ENCODE data around the gene UVRAG.
"Not testable (repeated sequence)": the region's sequence is repeated elsewhere in the genome, so short reads cannot be mapped to it uniquely, and the experiment has no call there.

UVRAG gene

DNA sequence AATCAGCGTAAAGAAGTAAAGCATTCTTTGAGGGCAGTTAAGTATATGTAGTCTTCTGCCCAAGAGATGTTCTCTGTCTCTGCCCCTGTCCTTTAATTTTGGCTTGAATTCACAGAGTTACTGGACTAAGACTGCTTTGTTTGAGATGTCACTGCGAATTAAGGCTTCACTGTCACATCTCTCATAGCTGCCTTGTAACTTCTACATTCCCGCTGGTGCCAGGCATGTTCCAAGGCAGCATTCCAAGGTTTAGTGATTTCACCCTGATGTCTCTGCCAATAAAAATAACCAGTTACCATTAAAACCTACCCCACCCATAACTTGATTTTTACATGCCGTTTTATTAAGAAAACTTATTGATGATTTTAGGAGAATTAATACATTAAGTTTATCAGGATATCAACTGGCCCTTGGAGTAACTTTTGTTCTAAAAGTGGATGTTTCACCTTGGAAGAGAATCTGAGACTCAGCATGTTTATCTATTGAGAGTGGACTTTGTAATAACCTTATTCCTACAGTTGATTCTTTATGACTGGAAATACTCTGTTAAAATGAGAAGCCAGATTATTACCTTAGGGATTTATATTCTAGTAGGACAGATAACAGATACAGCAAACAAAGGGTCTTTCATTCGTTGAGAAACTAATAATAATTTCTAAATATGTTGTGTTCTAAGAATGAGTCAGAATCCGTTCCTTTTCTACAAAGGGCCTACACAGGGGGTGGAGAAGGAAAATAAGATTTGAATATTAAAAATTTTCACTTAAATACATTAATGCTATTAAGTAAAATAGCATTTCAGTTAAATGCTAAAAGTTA is 110.2 kb downstream of the UVRAG start:
- Histone ChIP-seq H3K4me3 (ENCODE audit: insufficient read length, low read depth) (no peak overlapping the region), H3K9ac (ENCODE audit: insufficient read length, low read depth) (no peak overlapping the region), H3K9me3 (ENCODE audit: insufficient read depth, low read length) (no peaks in the 10 kb centered on the region), H3K36me3 (ENCODE audit: insufficient read depth, insufficient read length, low read length) (no peaks in the 10 kb centered on the region), H3K4me1 (ENCODE audit: insufficient read depth, insufficient read length) (no peaks in the 10 kb centered on the region), H3K27me3 (ENCODE audit: insufficient read depth, insufficient read length) (no peaks in the 10 kb centered on the region)
- no peak for DNase-seq (ENCODE audit: low read depth, low spot score)
- TF ChIP-seq ZNF274 (IDR thresholded peaks at IDR 0.05; ENCODE audit: low read depth, low read length): no peak
- TF ChIP-seq YY1 (IDR thresholded peaks at IDR 0.05; ENCODE audit: insufficient read depth, insufficient read length): no peak
- no peak for TF ChIP-seq SUZ12 (IDR thresholded peaks at IDR 0.05; ENCODE audit: extremely low read depth, insufficient read depth, insufficient read length)

GRCh38 chr11:75925785-75926164 is 110.8 kb downstream of the UVRAG start:
- DNase-seq (ENCODE audit: low read depth, low spot score): no peak
- H3K4me3 ChIP-seq (ENCODE audit: insufficient read length, low read depth): no peak overlapping the region
- H3K36me3 ChIP-seq (ENCODE audit: insufficient read depth, insufficient read length, low read length): no peaks in the 10 kb centered on the region
- no peaks in the 10 kb centered on the region for H3K4me1 ChIP-seq (ENCODE audit: insufficient read depth, insufficient read length)
- no peaks in the 10 kb centered on the region for H3K27me3 ChIP-seq (ENCODE audit: insufficient read depth, insufficient read length)
- H3K9ac ChIP-seq (ENCODE audit: insufficient read length, low read depth): no peak overlapping the region
- TF ChIP-seq SUZ12 (IDR thresholded peaks at IDR 0.05; ENCODE audit: extremely low read depth, insufficient read depth, insufficient read length) (no peak), ZNF274 (IDR thresholded peaks at IDR 0.05; ENCODE audit: low read depth, low read length) (no peak), YY1 (IDR thresholded peaks at IDR 0.05; ENCODE audit: insufficient read depth, insufficient read length) (no peak)
- H3K9me3 ChIP-seq (ENCODE audit: insufficient read depth, low read length): no peaks in the 10 kb centered on the region

DNA sequence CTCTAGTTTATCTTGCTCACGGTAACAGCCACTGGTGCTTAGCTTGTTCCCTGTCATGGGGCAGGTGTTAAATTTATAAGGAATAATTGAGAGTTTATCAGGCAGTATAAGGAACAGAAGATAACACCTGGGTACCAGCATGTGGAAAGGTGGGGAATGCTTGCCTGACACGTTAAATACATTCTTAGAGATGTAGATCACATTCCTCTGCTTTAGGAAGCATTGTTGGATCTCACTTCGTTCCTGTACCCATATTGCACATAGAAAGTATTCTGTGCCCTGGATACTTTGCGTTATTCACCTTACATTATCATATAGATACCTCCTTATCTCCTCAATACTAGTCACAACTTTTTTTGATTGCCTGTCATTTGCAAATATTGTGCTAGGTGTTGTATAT is 114.7 kb downstream of the UVRAG start:
- TF ChIP-seq ZNF274 (IDR thresholded peaks at IDR 0.05; ENCODE audit: low read depth, low read length) (no peak), YY1 (IDR thresholded peaks at IDR 0.05; ENCODE audit: insufficient read depth, insufficient read length) (no peak), SUZ12 (IDR thresholded peaks at IDR 0.05; ENCODE audit: extremely low read depth, insufficient read depth, insufficient read length) (no peak)
- H3K36me3 ChIP-seq (ENCODE audit: insufficient read depth, insufficient read length, low read length): no peaks in the 10 kb centered on the region
- no peaks in the 10 kb centered on the region for H3K9me3 ChIP-seq (ENCODE audit: insufficient read depth, low read length)
- no peaks in the 10 kb centered on the region for H3K27me3 ChIP-seq (ENCODE audit: insufficient read depth, insufficient read length)
- H3K4me3 ChIP-seq (ENCODE audit: insufficient read length, low read depth): no peak overlapping the region
- no peaks in the 10 kb centered on the region for H3K4me1 ChIP-seq (ENCODE audit: insufficient read depth, insufficient read length)
- H3K9ac ChIP-seq (ENCODE audit: insufficient read length, low read depth): no peak overlapping the region
- DNase-seq (ENCODE audit: low read depth, low spot score): no peak

GRCh38 chr11:75930534-75930933 is 115.5 kb downstream of the UVRAG start:
- TF ChIP-seq YY1 (IDR thresholded peaks at IDR 0.05; ENCODE audit: insufficient read depth, insufficient read length): no peak
- no peak for TF ChIP-seq ZNF274 (IDR thresholded peaks at IDR 0.05; ENCODE audit: low read depth, low read length)
- TF ChIP-seq SUZ12 (IDR thresholded peaks at IDR 0.05; ENCODE audit: extremely low read depth, insufficient read depth, insufficient read length): no peak

GRCh38 chr11:75931124-75931523 is 116.1 kb downstream of the UVRAG start:
- Histone ChIP-seq H3K4me3 (ENCODE audit: insufficient read length, low read depth) (no peak overlapping the region), H3K4me1 (ENCODE audit: insufficient read depth, insufficient read length) (no peaks in the 10 kb centered on the region), H3K9ac (ENCODE audit: insufficient read length, low read depth) (no peak overlapping the region), H3K36me3 (ENCODE audit: insufficient read depth, insufficient read length, low read length) (no peaks in the 10 kb centered on the region), H3K27me3 (ENCODE audit: insufficient read depth, insufficient read length) (no peaks in the 10 kb centered on the region), H3K9me3 (ENCODE audit: insufficient read depth, low read length) (no peaks in the 10 kb centered on the region)
- TF ChIP-seq SUZ12 (IDR thresholded peaks at IDR 0.05; ENCODE audit: extremely low read depth, insufficient read depth, insufficient read length) (no peak), ZNF274 (IDR thresholded peaks at IDR 0.05; ENCODE audit: low read depth, low read length) (no peak), YY1 (IDR thresholded peaks at IDR 0.05; ENCODE audit: insufficient read depth, insufficient read length) (no peak)
- DNase-seq (ENCODE audit: low read depth, low spot score): no peak

More at GRCh38 chr11:75930534-75930933, 115.5 kb downstream of the UVRAG start:
- no peak for DNase-seq (ENCODE audit: low read depth, low spot score)
- no peaks in the 10 kb centered on the region for H3K36me3 ChIP-seq (ENCODE audit: insufficient read depth, insufficient read length, low read length)
- H3K9me3 ChIP-seq (ENCODE audit: insufficient read depth, low read length): no peaks in the 10 kb centered on the region
- H3K9ac ChIP-seq (ENCODE audit: insufficient read length, low read depth): no peak overlapping the region
- no peaks in the 10 kb centered on the region for H3K4me1 ChIP-seq (ENCODE audit: insufficient read depth, insufficient read length)
- H3K4me3 ChIP-seq (ENCODE audit: insufficient read length, low read depth): no peak overlapping the region
- no peaks in the 10 kb centered on the region for H3K27me3 ChIP-seq (ENCODE audit: insufficient read depth, insufficient read length)

DNA sequence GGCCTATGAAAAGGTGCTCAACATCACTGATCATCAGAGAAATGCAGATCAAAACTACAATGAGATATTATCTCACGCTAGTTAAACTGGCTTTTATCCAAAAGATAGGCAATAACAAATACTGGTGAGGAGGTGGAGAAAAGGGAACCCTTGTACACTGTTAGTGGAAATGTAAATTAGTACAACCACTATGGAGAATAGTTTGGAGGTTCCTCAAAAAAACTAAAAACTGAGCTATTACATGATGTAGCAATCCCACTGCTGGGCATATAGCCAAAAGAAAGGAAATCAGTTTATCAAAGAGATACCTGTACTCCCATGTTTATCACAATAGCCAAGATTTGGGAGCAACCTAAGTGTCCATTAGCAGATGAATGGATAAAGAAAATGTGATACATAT is 118.7 kb downstream of the UVRAG start:
- H3K9ac ChIP-seq (ENCODE audit: insufficient read length, low read depth); H3K4me1 ChIP-seq (ENCODE audit: insufficient read depth, insufficient read length); DNase-seq (ENCODE audit: low read depth, low spot score); H3K27me3 ChIP-seq (ENCODE audit: insufficient read depth, insufficient read length); H3K36me3 ChIP-seq (ENCODE audit: insufficient read depth, insufficient read length, low read length); H3K4me3 ChIP-seq (ENCODE audit: insufficient read length, low read depth); H3K9me3 ChIP-seq (ENCODE audit: insufficient read depth, low read length): not testable (repeated sequence)

- Histone ChIP-seq H3K4me1 (ENCODE audit: insufficient read depth, insufficient read length) (no peaks in the 10 kb centered on the region), H3K4me3 (ENCODE audit: insufficient read length, low read depth) (no peak overlapping the region), H3K36me3 (ENCODE audit: insufficient read depth, insufficient read length, low read length) (no peaks in the 10 kb centered on the region), H3K9me3 (ENCODE audit: insufficient read depth, low read length) (no peaks in the 10 kb centered on the region), H3K9ac (ENCODE audit: insufficient read length, low read depth) (no peak overlapping the region), H3K27me3 (ENCODE audit: insufficient read depth, insufficient read length) (no peaks in the 10 kb centered on the region)
- TF ChIP-seq SUZ12 (IDR thresholded peaks at IDR 0.05; ENCODE audit: extremely low read depth, insufficient read depth, insufficient read length) (no peak), ZNF274 (IDR thresholded peaks at IDR 0.05; ENCODE audit: low read depth, low read length) (no peak), YY1 (IDR thresholded peaks at IDR 0.05; ENCODE audit: insufficient read depth, insufficient read length) (no peak)
- DNase-seq (ENCODE audit: low read depth, low spot score): no peak
These were observed 119.8 kb downstream of the UVRAG start for GRCh38 chr11:75934851-75935250.
